GM18870 (cell line): ENCODE data around the gene KIAA1671.

ENCODE experiments used
- ATAC-seq: cut with Tn5 transposase; IDR thresholded peaks from one replicate; pipeline ENCODE4 v1.9.1; 2021; ENCODE audit warnings: moderate library complexity; ENCODE audit not compliant: unreplicated experiment

KIAA1671 gene

GRCh38 chr22:24950272-24950902 lies 2.1 kb upstream of the KIAA1671 start:
- no peak for ATAC-seq

GRCh38 chr22:24952837-24953383 lies 394 bp downstream of the KIAA1671 start:
- ATAC-seq, result no peak

GRCh38 chr22:24953384-24954113 lies 1.0 kb downstream of the KIAA1671 start:
- no peak for ATAC-seq

GRCh38 chr22:24954114-24954463 lies 1.6 kb downstream of the KIAA1671 start:
- no peak for ATAC-seq

- ATAC-seq, result no peak
These were observed 2.3 kb downstream of the KIAA1671 start for GRCh38 chr22:24954856-24955255.

GRCh38 chr22:24957043-24957442 lies 4.5 kb downstream of the KIAA1671 start:
- no peak for ATAC-seq

- ATAC-seq, result no peak
These were observed 8.8 kb downstream of the KIAA1671 start for GRCh38 chr22:24961217-24961844.

GRCh38 chr22:24962094-24962493 lies 9.6 kb downstream of the KIAA1671 start:
- ATAC-seq, result no peak

- ATAC-seq, result no peak
These were observed 10.3 kb downstream of the KIAA1671 start for GRCh38 chr22:24962835-24963234.

- no peak for ATAC-seq
These were observed 11.9 kb downstream of the KIAA1671 start for GRCh38 chr22:24964441-24964840.

- ATAC-seq, result no peak
These were observed 13.5 kb downstream of the KIAA1671 start for GRCh38 chr22:24965822-24966626.

GRCh38 chr22:24968066-24968561 lies 15.6 kb downstream of the KIAA1671 start:
- no peak for ATAC-seq

- ATAC-seq, result no peak
These were observed 17.2 kb downstream of the KIAA1671 start for GRCh38 chr22:24969560-24970301.

- ATAC-seq, result no peak
These were observed 19.9 kb downstream of the KIAA1671 start for GRCh38 chr22:24972369-24972768.

- ATAC-seq, result no peak
These were observed 21.4 kb downstream of the KIAA1671 start for GRCh38 chr22:24973872-24974271.

- no peak for ATAC-seq
These were observed 22.7 kb downstream of the KIAA1671 start for GRCh38 chr22:24975125-24975640.

- ATAC-seq, result no peak
These were observed 23.4 kb downstream of the KIAA1671 start for GRCh38 chr22:24975813-24976341.

GRCh38 chr22:24976442-24977218 lies 24.1 kb downstream of the KIAA1671 start:
- ATAC-seq, result no peak
